Mucosa of descending colon (tissue), 3 donors: ENCODE results near the gene KIRREL3. TPM values are rescaled to one million over a fixed set of nuclear protein-coding genes. Genes with fewer than 3 reads are reported as not detected.

Experiments used
- ATAC-seq: fragments of 200-7000 bp; cut with Tn5 transposase; one replicate; pipeline ENCODE4 v1.9.1; 2020; ENCODE audit warnings: mild to moderate bottlenecking, moderate library complexity
- DNase-seq, 3 donors: peaks; one replicate each; pipeline ENCODE4 v3.0.0-alpha.2; 2020
- H3K36me3 ChIP-seq: fragments of 200-600 bp; one replicate; pipeline ENCODE4 v1.8.0; 2021; ENCODE audit warnings: low read depth, mild to moderate bottlenecking
- H3K4me1 ChIP-seq: fragments of 200-600 bp; one replicate; pipeline ENCODE4 v1.8.0; 2021; ENCODE audit warnings: low read depth, mild to moderate bottlenecking
- H3K4me3 ChIP-seq: fragments of 200-600 bp; one replicate; pipeline ENCODE4 v1.8.0; 2021; ENCODE audit warnings: mild to moderate bottlenecking
- H3K9me3 ChIP-seq: fragments of 200-600 bp; one replicate; pipeline ENCODE4 v1.8.0; 2021; ENCODE audit warnings: mild to moderate bottlenecking
- intact Hi-C, 2 donors: fragments of 100-400 bp; cut with DNase I in 1 of 2; cut with micrococcal nuclease in 1 of 2; formaldehyde crosslinking; loops; one replicate each; pipeline versions ENCODE4 v1.11.0 to v1.11.1; 2022; cut with DNase I, micrococcal nuclease
- total RNA-seq, 3 donors: library from RNA; stranded (reverse); fragmentation: NEBNext Ultra II Directional in 2 of 3; extraction: Animal tissue kit (Norgen Biotek cat#: 25700) in 2 of 3; gene quantifications; one replicate each; pipeline versions ENCODE4 v1.2.1 to v1.2.4, GENCODE V29; 2021 to 2023
- TF ChIP-seq, protein P1 (sequence below): fragments of 200-600 bp; IDR thresholded peaks from one replicate; pipeline ENCODE4 v1.8.0; 2022; ENCODE audit warnings: antibody characterized with exemption, mild to moderate bottlenecking
- donor health status: DM: no; HTN: no; CAD: no; lungs with moderate emphysema.
- donor health status: DM: no; HTN: no; CAD: no.
- donor health status: DM: no; HTN: yes; CAD: no.

Gene KIRREL3
- total RNA-seq, 3 donors from 2014 or later, result 0.23 to 2.4 (median 0.70) TPM

- H3K9me3 ChIP-seq, result no peaks in the 10 kb centered on the region
- ATAC-seq (no peak), DNase-seq (peak in 1 of 3 donors; percentile 14)
- no peaks in the 10 kb centered on the region for H3K4me1 ChIP-seq
- no peaks in the 10 kb centered on the region for H3K36me3 ChIP-seq
- TF ChIP-seq, protein P1, sequence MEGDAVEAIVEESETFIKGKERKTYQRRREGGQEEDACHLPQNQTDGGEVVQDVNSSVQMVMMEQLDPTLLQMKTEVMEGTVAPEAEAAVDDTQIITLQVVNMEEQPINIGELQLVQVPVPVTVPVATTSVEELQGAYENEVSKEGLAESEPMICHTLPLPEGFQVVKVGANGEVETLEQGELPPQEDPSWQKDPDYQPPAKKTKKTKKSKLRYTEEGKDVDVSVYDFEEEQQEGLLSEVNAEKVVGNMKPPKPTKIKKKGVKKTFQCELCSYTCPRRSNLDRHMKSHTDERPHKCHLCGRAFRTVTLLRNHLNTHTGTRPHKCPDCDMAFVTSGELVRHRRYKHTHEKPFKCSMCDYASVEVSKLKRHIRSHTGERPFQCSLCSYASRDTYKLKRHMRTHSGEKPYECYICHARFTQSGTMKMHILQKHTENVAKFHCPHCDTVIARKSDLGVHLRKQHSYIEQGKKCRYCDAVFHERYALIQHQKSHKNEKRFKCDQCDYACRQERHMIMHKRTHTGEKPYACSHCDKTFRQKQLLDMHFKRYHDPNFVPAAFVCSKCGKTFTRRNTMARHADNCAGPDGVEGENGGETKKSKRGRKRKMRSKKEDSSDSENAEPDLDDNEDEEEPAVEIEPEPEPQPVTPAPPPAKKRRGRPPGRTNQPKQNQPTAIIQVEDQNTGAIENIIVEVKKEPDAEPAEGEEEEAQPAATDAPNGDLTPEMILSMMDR, result no peak
- intact Hi-C loops, result no loop called here
- no peak overlapping the region for H3K4me3 ChIP-seq
These were observed 540.0 kb downstream of the KIRREL3 start for GRCh38 chr11:126460417-126461095.

DNA sequence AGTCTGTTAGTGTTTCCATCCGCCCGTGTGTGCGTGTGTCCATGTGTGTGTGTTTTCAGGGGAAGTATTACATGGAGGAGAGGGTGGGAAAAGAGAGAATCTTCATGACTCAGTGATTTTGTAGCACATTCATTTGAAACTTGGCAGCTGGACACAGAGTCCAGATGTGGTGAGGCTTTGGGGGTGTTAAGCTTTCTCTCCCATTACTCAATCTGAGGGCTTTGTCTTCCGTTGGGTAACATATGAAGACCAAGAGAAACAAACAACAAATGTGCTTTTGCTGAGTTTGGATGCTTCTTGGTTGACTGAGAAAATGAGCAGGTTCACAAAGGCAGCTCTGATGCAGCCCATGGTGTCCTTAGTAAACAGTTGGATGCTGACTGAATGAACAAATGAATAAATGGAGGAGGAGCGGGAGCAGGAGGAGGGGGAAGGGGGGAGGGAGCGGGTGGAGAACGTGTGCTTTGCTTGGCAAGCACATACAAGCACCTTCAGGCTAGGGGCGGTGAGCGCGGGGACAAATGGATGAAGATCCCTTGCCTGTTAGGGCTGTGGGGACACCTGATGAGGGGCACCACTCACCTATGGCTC is 540.8 kb downstream of the KIRREL3 start:
- intact Hi-C loops, result no loop called here
- Histone ChIP-seq H3K4me3 (no peak overlapping the region), H3K9me3 (no peaks in the 10 kb centered on the region), H3K4me1 (no peaks in the 10 kb centered on the region), H3K36me3 (no peaks in the 10 kb centered on the region)
- peak; percentile 17 for ATAC-seq
- DNase-seq, result peak in 1 of 3 donors; percentile 43
- TF ChIP-seq, protein P1, result no peak

GRCh38 chr11:126457817-126458216 is 542.8 kb downstream of the KIRREL3 start:
- ATAC-seq (no peak), DNase-seq (no peak)
- no peak overlapping the region for H3K4me3 ChIP-seq
- intact Hi-C loops, result no loop called here
- TF ChIP-seq, protein P1, result no peak
- no peaks in the 10 kb centered on the region for H3K9me3 ChIP-seq
- no peaks in the 10 kb centered on the region for H3K4me1 ChIP-seq
- H3K36me3 ChIP-seq, result no peaks in the 10 kb centered on the region

DNA sequence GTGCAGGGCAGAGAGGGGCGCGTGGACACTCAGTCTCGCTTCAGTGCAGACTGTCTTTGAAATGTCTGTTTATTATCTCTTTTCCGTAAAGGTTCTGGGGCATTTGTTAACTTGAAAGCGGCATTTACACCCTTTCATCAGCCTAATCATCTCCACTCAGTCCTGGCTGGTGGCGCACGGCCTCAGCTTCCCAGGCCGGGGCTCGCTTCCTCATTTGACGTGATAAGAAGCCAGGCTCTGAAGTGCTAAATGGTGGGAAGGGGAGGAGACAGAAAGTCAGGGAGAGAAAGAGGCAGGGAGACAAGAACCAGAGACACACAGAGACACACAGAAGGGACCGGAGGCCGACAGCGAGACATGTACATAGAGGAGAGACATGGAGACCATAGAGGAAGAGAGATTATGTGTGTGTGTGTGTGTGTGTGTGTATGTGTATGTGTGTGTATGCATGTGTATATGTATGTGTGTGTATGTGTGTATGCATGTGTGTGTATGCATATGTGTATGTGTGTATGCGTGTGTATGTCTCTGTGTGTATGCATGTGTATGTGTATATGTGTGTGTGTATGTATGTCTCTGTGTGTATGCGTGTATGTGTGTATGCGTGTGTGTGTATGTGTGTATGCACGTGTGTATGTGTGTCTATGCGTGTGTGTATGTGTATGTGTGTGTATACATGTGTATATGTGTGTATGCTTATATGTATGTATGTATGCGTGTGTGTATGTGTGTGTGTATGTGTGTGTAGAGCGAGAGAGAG is 543.6 kb downstream of the KIRREL3 start:
- Histone ChIP-seq H3K9me3 (no peaks in the 10 kb centered on the region), H3K4me3 (no peak overlapping the region), H3K4me1 (no peaks in the 10 kb centered on the region), H3K36me3 (no peaks in the 10 kb centered on the region)
- TF ChIP-seq, protein P1, result no peak
- DNase-seq (no peak), ATAC-seq (no peak)
- intact Hi-C loops, result no loop called here

- Histone ChIP-seq H3K9me3 (no peaks in the 10 kb centered on the region), H3K4me3 (no peak overlapping the region), H3K4me1 (no peaks in the 10 kb centered on the region), H3K36me3 (no peaks in the 10 kb centered on the region)
- DNase-seq (no peak), ATAC-seq (no peak)
- TF ChIP-seq, protein P1, result no peak
- intact Hi-C loops, result no loop called here
These were observed 544.5 kb downstream of the KIRREL3 start for GRCh38 chr11:126456089-126456488.
